AG09309 (cell line): Measurements from ENCODE around the gene PIPOX.

Experiments
- DNase-seq: peaks from one replicate; pipeline ENCODE4 v3.0.0-alpha.2; 2010; ENCODE audit warnings: low read depth
- H3K4me3 ChIP-seq: 2 replicates; pipeline ENCODE4 v1.5.1; 2011; ENCODE audit warnings: mild to moderate bottlenecking, low read depth, low read length, moderate library complexity; ENCODE audit not compliant: control insufficient read depth
- CTCF ChIP-seq: IDR thresholded peaks from 2 replicates; pipeline ENCODE4 v1.5.1; 2011; ENCODE audit warnings: mild to moderate bottlenecking, low read depth, low read length, inconsistent platforms; ENCODE audit not compliant: insufficient read depth, control insufficient read depth; ENCODE audit errors: missing control alignments

The PIPOX gene

GRCh38 chr17:29051194-29051593, 8.3 kb downstream of the PIPOX start:
- H3K4me3 ChIP-seq, result no peak overlapping the region
- TF ChIP-seq CTCF, result no peak
- no peak for DNase-seq

- no peak overlapping the region for H3K4me3 ChIP-seq
- no peak for DNase-seq
- no peak for TF ChIP-seq CTCF
Measured at GRCh38 chr17:29051731-29052130, 8.8 kb downstream of the PIPOX start.

GRCh38 chr17:29054835-29055234, 11.9 kb downstream of the PIPOX start:
- TF ChIP-seq CTCF, result no peak
- H3K4me3 ChIP-seq, result no peak overlapping the region
- DNase-seq, result no peak

- H3K4me3 ChIP-seq, result no peak overlapping the region
- no peak for TF ChIP-seq CTCF
- DNase-seq, result no peak
Measured at GRCh38 chr17:29057361-29057760, 14.4 kb downstream of the PIPOX start.

GRCh38 chr17:29058391-29058790, 15.4 kb downstream of the PIPOX start:
- no peak for DNase-seq
- no peak overlapping the region for H3K4me3 ChIP-seq
- no peak for TF ChIP-seq CTCF

- DNase-seq, result no peak
- TF ChIP-seq CTCF, result no peak
- no peak overlapping the region for H3K4me3 ChIP-seq
Measured at GRCh38 chr17:29059281-29059680, 16.3 kb downstream of the PIPOX start.

- no peak overlapping the region for H3K4me3 ChIP-seq
- DNase-seq, result no peak
- no peak for TF ChIP-seq CTCF
Measured at GRCh38 chr17:29060475-29060874, 17.5 kb downstream of the PIPOX start.
